NCI-H128 (cell line): ENCODE results near the gene TTLL9.

Experiments
- DNase-seq: peaks from one replicate; lab custom pipeline; 2025; ENCODE audit not compliant: unreplicated experiment; lab: John Stamatoyannopoulos, UW

TTLL9 gene

GRCh38 chr20:31877684-31878083 is 7.2 kb downstream of the TTLL9 start:
- DNase-seq: no peak

- peak; percentile 84 for DNase-seq
These were observed 8.9 kb downstream of the TTLL9 start for GRCh38 chr20:31879143-31879987.

- DNase-seq: no peak
These were observed 11.5 kb downstream of the TTLL9 start for GRCh38 chr20:31881945-31882344.

GRCh38 chr20:31883829-31884228 is 13.4 kb downstream of the TTLL9 start:
- DNase-seq: no peak

- DNase-seq: no peak
These were observed 20.2 kb downstream of the TTLL9 start for GRCh38 chr20:31890646-31891045.

- DNase-seq: no peak
These were observed 24.7 kb downstream of the TTLL9 start for GRCh38 chr20:31894980-31895675.

GRCh38 chr20:31896049-31896448 is 25.6 kb downstream of the TTLL9 start:
- no peak for DNase-seq

- no peak for DNase-seq
These were observed 27.1 kb downstream of the TTLL9 start for GRCh38 chr20:31897541-31897940.

- no peak for DNase-seq
These were observed 31.2 kb downstream of the TTLL9 start for GRCh38 chr20:31901615-31902014.

- DNase-seq: no peak
These were observed 33.4 kb downstream of the TTLL9 start for GRCh38 chr20:31903627-31904386.

GRCh38 chr20:31906001-31906400 is 35.6 kb downstream of the TTLL9 start:
- no peak for DNase-seq

GRCh38 chr20:31907046-31907445 is 36.6 kb downstream of the TTLL9 start:
- no peak for DNase-seq

- DNase-seq: no peak
These were observed 37.6 kb downstream of the TTLL9 start for GRCh38 chr20:31908016-31908415.

- DNase-seq: no peak
These were observed 38.0 kb downstream of the TTLL9 start for GRCh38 chr20:31908424-31908823.

GRCh38 chr20:31909253-31910070 is 39.0 kb downstream of the TTLL9 start:
- no peak for DNase-seq

- DNase-seq: no peak
These were observed 39.8 kb downstream of the TTLL9 start for GRCh38 chr20:31910071-31910803.

GRCh38 chr20:31913431-31914157 is 43.2 kb downstream of the TTLL9 start:
- DNase-seq: no peak

- DNase-seq: no peak
These were observed 43.7 kb downstream of the TTLL9 start for GRCh38 chr20:31914170-31914569.

- DNase-seq: no peak
These were observed 45.3 kb downstream of the TTLL9 start for GRCh38 chr20:31915491-31916280.
